ENCODE measurements around the gene SMIM23.

DNA sequence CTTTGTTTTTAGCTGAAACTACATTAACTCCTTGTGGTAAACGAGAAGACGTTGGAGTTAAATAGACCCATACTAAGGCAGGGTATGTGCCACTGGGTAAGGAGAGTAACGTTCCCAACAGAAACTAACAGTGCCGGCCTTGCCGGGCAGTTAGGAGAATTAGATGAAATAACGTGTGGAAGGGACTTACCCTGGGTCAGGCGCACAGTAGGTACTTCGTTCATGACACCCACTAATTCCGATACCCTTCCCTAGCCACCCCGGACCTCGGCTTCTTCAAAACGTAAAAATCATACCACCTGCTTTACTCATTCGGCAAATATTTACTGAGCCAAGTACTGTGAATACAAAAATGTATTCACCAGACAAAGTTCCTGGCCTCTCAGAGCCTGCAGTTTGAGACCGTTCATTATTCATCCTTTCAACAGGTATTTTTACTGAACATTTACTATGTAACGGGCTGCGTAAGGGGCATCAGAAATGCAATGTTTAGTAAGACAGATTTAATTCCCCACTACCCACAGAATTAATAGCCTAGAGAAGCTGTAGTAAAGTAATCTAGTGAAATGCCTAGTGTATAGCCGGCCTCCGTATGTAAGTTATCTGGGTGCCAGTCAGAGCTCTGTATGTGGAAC is 3.2 kb upstream of the SMIM23 start:
- TF ChIP-seq, protein P1, sequence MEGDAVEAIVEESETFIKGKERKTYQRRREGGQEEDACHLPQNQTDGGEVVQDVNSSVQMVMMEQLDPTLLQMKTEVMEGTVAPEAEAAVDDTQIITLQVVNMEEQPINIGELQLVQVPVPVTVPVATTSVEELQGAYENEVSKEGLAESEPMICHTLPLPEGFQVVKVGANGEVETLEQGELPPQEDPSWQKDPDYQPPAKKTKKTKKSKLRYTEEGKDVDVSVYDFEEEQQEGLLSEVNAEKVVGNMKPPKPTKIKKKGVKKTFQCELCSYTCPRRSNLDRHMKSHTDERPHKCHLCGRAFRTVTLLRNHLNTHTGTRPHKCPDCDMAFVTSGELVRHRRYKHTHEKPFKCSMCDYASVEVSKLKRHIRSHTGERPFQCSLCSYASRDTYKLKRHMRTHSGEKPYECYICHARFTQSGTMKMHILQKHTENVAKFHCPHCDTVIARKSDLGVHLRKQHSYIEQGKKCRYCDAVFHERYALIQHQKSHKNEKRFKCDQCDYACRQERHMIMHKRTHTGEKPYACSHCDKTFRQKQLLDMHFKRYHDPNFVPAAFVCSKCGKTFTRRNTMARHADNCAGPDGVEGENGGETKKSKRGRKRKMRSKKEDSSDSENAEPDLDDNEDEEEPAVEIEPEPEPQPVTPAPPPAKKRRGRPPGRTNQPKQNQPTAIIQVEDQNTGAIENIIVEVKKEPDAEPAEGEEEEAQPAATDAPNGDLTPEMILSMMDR (conservative IDR thresholded peaks at IDR 0.05): no peak
- TF ChIP-seq EZH2 (IDR thresholded peaks at IDR 0.05; ENCODE audit: low read depth): no peak
